ENCODE data around the gene UTS2B.
"Not testable (repeated sequence)": the region's sequence is repeated elsewhere in the genome, so short reads cannot be mapped to it uniquely, and the experiment has no call there.

Gene UTS2B

DNA sequence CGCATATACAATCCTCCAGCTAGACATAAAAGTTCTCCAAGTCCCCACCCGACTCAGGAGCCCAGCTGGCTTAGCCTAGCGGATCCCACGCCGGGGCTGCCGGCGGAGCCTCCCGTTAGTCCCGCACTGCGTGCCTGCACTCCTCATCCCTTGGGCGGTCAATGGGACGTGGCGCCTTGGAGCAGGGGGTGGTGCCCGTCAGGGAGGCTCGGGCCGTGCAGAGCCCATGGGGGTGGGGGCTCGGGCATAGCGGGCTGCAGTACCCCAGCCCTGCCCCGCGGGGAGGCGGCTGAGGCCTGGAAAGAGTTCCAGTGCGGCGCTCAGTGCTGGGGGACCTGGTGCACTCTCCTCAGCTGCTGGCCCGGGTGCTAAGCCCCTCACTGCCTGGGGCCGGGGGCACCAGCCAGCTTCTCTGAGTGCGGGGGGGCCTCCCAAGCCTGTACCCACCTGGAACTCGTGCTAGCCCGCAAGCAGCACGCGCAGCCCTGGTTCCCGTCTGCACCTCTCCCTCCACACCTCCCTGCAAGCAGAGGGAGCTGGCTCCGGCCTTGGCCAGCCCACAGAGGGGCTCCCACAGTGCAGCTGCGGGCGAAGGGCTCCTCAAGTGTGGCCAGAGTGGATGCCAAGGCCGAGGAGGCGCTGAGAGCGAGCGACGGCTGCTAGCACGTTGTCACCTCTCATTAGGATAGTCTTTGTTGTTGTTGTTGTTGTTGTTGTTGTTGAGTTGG, 13.3 kb downstream of the UTS2B start:
- DNase-seq: no peak

DNA sequence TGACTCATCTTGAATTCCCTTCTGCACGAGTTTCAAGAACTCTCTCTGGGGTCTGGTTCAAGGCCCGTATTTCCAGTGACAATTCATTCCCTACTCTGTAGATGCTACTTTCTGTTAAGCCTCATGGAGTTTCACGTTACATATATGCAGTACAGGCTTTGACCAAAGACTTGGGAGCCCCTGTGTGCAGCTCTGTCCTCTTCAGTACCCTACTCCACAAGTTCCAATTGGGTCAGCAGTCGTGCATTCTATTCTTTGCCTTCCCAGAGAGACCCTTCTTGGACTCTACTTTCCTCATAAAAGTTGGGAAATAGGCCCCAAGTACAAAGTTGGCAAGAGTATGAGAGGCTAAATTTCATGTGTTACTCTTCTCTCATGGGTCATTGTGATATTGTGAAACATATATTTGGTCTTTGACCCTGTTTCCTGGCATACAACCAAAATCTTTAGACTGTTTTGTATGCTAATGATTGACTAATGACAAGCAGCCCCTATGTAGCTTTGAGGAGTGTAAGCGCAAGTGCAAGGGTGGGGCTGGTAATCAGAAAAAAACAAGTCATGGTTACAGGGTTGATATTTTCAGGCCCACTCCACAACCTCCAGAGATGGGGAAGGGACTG, 16.1 kb downstream of the UTS2B start:
- DNase-seq: no peak

DNA sequence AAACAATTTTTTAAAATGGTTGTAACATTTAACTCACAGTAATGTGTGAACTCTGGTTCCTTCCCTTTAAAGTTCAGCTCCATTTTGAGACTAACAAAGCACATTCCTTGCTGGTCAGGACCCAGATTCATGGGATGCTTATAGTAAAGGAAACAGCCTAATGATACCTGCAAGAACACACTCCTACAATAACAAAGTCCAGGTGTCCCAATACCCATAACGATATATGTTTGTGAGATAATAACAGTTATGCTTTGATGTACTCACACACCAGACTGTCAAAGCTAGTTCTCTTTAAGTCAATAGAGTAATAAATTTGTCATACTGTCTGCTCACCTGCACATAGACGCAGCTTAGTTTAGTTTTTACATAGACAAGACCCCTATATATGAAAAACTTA, 17.0 kb downstream of the UTS2B start:
- DNase-seq: no peak

GRCh38 chr3:191307341-191307740, 23.0 kb downstream of the UTS2B start:
- DNase-seq: no peak

DNA sequence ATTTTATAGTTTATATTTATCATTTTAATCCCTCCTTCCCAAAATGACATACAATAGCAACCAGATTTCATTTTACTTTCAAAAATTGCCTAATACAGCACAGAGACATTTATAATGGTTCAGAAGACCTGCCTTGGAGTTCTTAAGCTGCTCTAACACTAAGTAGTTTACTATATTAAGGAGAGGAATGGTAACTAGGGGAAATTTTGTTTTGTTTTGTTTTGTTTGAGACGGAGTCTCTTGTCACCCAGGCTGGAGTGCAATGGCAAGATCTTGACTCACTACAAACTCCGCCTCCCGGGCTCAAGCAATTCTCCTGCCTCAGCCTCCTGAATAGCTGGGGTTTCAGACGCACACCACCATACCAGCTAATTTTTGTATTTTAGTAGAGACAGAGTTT, 23.9 kb downstream of the UTS2B start:
- DNase-seq: no peak

DNA sequence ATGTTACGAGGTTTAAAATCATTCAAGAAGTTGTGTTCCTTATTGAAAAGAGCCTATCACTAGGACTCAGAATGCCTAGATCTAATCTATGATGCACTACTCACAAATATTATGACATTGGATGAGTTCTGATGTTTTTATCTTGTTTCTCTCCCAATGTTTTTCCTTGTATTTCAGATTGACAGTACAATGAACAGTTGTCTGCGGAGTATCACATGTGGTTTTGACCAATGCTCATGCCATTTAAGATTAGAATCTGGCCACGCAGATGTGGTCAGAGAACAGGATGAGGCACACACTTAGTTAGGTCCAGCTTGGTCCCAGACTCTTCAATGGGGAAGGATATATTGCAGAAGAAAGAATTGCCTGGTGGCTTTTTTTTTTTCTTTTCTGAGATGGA, 26.7 kb downstream of the UTS2B start:
- DNase-seq: no peak

- no peak for DNase-seq
These were observed 27.9 kb downstream of the UTS2B start for GRCh38 chr3:191302451-191302850.

- no peak for DNase-seq
These were observed 28.4 kb downstream of the UTS2B start for GRCh38 chr3:191301782-191302411.

DNA sequence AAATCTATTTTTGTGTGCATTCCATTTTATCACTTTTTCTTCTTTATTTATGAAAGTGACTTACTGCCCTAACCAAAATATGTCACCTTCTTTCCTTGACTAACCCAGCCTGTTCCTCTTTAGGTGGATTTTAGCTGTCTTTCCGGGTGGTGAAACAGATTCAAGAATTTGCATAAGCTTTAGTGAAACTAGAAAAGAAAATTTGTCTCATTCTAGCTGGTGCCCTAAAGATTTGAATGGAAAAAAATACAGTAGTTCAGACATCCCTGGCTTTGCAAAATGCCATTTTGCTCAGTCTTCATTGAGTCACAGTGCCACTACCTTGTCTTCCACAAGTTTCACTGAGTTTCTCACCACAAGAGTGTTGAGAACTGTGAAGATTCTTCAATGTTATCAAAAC, 29.3 kb downstream of the UTS2B start:
- DNase-seq: no peak

GRCh38 chr3:191300422-191300821, 29.9 kb downstream of the UTS2B start:
- DNase-seq: no peak

- no peak for DNase-seq
These were observed 31.5 kb downstream of the UTS2B start for GRCh38 chr3:191298846-191299245.

DNA sequence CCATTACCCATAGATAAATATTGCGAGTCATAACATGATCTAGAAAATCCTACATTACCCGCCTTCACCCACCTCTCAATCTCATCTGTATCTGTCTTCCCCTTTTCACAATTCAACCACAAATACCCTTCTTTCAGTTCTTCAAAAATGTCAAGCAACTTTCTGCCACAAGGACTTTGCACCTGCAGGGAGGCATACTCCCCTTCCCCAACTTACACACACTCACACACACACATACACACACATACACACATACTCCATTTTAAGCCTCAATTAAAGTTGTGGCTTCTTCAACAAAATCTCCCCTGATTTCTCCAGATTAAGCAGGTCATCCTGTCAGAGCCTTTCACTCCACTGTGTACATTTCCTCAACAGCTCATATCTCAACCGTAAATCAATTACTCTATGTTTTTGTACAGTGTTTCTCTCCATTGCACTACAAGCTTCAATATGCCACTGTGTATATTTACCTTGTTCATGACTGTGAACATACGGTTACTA, 34.2 kb downstream of the UTS2B start:
- no peak for DNase-seq

- DNase-seq: no peak
These were observed 36.0 kb downstream of the UTS2B start for GRCh38 chr3:191294291-191294690.

- DNase-seq: no peak
These were observed 37.9 kb downstream of the UTS2B start for GRCh38 chr3:191292243-191293015.

GRCh38 chr3:191290311-191291025, 39.9 kb downstream of the UTS2B start:
- no peak for DNase-seq

- DNase-seq: no peak
These were observed 46.9 kb downstream of the UTS2B start for GRCh38 chr3:191283400-191283799.

GRCh38 chr3:191282251-191283185, 47.8 kb downstream of the UTS2B start:
- no peak for DNase-seq

- DNase-seq: no peak
These were observed 49.4 kb downstream of the UTS2B start for GRCh38 chr3:191280882-191281281.

- DNase-seq: no peak
These were observed 50.2 kb downstream of the UTS2B start for GRCh38 chr3:191280111-191280510.

DNA sequence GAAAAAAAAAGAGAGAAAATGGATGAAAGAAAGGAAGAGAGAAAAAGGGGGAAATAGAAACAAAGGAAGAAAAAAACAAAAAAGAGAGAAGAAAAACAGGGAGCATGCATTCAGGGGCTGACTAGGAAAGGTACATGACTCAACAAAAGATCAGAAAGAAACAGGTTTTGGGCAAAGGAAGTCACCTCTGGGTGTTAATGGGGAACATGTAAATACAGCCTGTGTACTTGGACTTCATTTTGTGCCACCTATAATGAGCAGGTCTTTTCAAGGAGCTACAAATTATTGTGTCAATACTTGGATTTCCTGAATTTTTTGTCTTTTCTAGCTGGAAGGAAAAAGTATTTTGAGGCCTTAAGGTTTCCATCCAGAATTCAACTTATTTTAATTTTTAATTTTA, 54.6 kb downstream of the UTS2B start:
- DNase-seq: no peak

DNA sequence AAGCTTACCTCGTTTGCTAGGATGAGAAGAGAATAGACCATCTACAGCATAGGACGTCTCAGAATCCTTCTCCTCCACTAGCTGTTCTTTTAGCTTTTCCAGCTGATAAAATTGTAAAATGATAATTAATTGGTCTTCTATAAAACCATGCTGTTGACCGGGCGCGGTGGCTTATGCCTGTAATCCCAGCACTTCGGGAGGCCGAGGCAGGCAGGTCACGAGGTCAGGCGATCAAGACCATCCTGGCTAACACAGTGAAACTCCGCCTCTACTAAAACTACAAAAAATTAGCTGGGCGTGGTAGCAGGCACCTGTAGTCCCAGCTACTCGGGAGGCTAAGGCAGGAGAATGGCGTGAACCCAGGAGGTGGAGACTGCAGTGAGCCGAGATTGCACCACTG, 55.1 kb downstream of the UTS2B start:
- not testable (repeated sequence) for DNase-seq
